K562 (cell line): ENCODE data around the gene ALDH5A1. TPM values are rescaled to one million over a fixed set of nuclear protein-coding genes. Genes with fewer than 3 reads are reported as not detected.

Experiments used
- ATAC-seq: fragments of 200-7000 bp; cut with Tn5 transposase; 3 replicates; pipeline ENCODE4 v1.9.1; 2020; ENCODE audit warnings: moderate library complexity
- BruUV-seq: library from RNA; stranded (reverse); fragments of 400-500 nt; replicated peaks from 2 replicates; lab custom pipeline; 2021; lab: Mats Ljungman, UMichigan
- CTCF ChIA-PET: fragments of 300-600 bp; formaldehyde crosslinking; extraction: SDS; loops from one replicate; lab custom pipeline; 2021; ENCODE audit warnings: low intra/inter-chr PET ratio; lab: Yijun Ruan, JAX
- POLR2A ChIA-PET: fragments of 300-600, 350-650 bp; sonication (Branson Sonifier 250); formaldehyde crosslinking; extraction: SDS; loops from one replicate; lab custom pipeline; 2021; ENCODE audit warnings: antibody characterized with exemption, inconsistent platforms; lab: Yijun Ruan, JAX
- DNase-seq, 4 experiments: peaks; one replicate each; pipeline versions ENCODE4 v3.0.0 to v3.0.0-alpha.2; 2011 to 2018; ENCODE audit warnings: low spot score in 3 of 4, mixed read lengths in 3 of 4; ENCODE audit errors: extremely low read depth in 1 of 4
- FAIRE-seq: peaks from 2 replicates; lab custom pipeline; 2011; peaks lifted over from hg19 to GRCh38; lab: Jason Lieb, UNC
- H2AFZ ChIP-seq: 2 replicates; pipeline ENCODE4 v1.6.0; 2011; ENCODE audit warnings: low read depth, low read length, control low read depth, inconsistent platforms
- H3K27ac ChIP-seq: fragments of 200-600 bp; 3 replicates; pipeline ENCODE4 v1.8.0; 2011; ENCODE audit warnings: low read depth, mild to moderate bottlenecking, control low read depth, inconsistent platforms, low read length, moderate library complexity, mixed read lengths; ENCODE audit errors: extremely low read depth
- H3K27me3 ChIP-seq, 2 experiments: fragments of 300-600 bp in 1 of 2; 2 replicates in 1 of 2; 3 replicates in 1 of 2; pipeline versions ENCODE4 v1.6.0 to v1.8.0; 2011; ENCODE audit warnings: inconsistent platforms in 2 of 2, low read length in 2 of 2, mild to moderate bottlenecking in 1 of 2, mixed read lengths in 1 of 2, moderate library complexity in 1 of 2; ENCODE audit not compliant: control insufficient read depth in 2 of 2, insufficient read depth in 2 of 2
- H3K36me3 ChIP-seq: fragments of 300-600 bp; 3 replicates; pipeline ENCODE4 v1.8.0; 2011; ENCODE audit warnings: mild to moderate bottlenecking, low read length, inconsistent platforms; ENCODE audit not compliant: control insufficient read depth, insufficient read depth
- H3K4me1 ChIP-seq, 2 experiments: fragments of 200-600 bp in 1 of 2; replicated peaks in 1 of 2; 2 replicates in 1 of 2; 3 replicates in 1 of 2; pipeline versions ENCODE4 v1.5.1 to v1.8.0; 2011; ENCODE audit warnings: inconsistent platforms in 2 of 2, low read length in 2 of 2, mild to moderate bottlenecking in 1 of 2, mixed read lengths in 1 of 2, moderate library complexity in 1 of 2; ENCODE audit not compliant: control insufficient read depth in 2 of 2, insufficient read depth in 2 of 2
- H3K4me2 ChIP-seq: 2 replicates; pipeline ENCODE4 v1.6.1; 2011; ENCODE audit warnings: low read length, control low read depth, inconsistent platforms, mixed read lengths; ENCODE audit not compliant: insufficient read depth
- H3K4me3 ChIP-seq: fragments of 200-600 bp; sonication (generic), shearing (Covaris generic); 2 replicates; pipeline ENCODE4 v1.5.1; 2016; ENCODE audit warnings: control low read depth, inconsistent platforms
- H3K79me2 ChIP-seq: fragments of 200-600 bp; 3 replicates; pipeline ENCODE4 v1.8.0; 2011; ENCODE audit warnings: low read length, inconsistent platforms; ENCODE audit not compliant: control insufficient read depth, insufficient read depth
- H3K9ac ChIP-seq, 2 experiments: 2 replicates each; pipeline versions ENCODE4 v1.6.0 to v1.6.1; 2011; ENCODE audit warnings: low read depth in 2 of 2, low read length in 2 of 2, control low read depth in 1 of 2, inconsistent platforms in 1 of 2, mild to moderate bottlenecking in 1 of 2, mixed read lengths in 1 of 2; ENCODE audit not compliant: insufficient read depth in 1 of 2
- H3K9me1 ChIP-seq: one replicate; pipeline ENCODE4 v1.6.0; 2011; ENCODE audit warnings: inconsistent platforms, mild to moderate bottlenecking, low read length, moderate library complexity; ENCODE audit not compliant: control insufficient read depth, insufficient read depth
- H3K9me3 ChIP-seq: replicated peaks from 2 replicates; pipeline ENCODE4 v1.5.1; 2011; ENCODE audit warnings: low read depth, low read length, inconsistent platforms; ENCODE audit not compliant: control insufficient read depth, insufficient read depth
- H4K20me1 ChIP-seq: replicated peaks from 2 replicates; pipeline ENCODE4 v1.6.1; 2011; ENCODE audit warnings: low read length, inconsistent platforms, mixed read lengths; ENCODE audit not compliant: control insufficient read depth, insufficient read depth
- CEBPG ChIP-seq, 3 experiments: fragments of 200-800 bp in 1 of 3; sonication (Bioruptor generic) in 1 of 3; sonication (generic) in 1 of 3; formaldehyde crosslinking in 1 of 3; IDR thresholded peaks in 2 of 3; conservative IDR thresholded peaks in 1 of 3; 2 replicates each; pipeline versions ENCODE4 v1.6.1 to v1.8.0; 2016 to 2022; ENCODE audit warnings: missing compliant biosample characterization in 2 of 3, missing genetic modification characterization in 2 of 3, mild to moderate bottlenecking in 1 of 3, missing genetic modification reagents in 1 of 3
- GATAD2B ChIP-seq: fragments of 450-650 bp; IDR thresholded peaks from 2 replicates; pipeline ENCODE4 v1.6.1; 2017; ENCODE audit warnings: mild to moderate bottlenecking, borderline replicate concordance
- IRF2 ChIP-seq: sonication (generic); formaldehyde crosslinking; IDR thresholded peaks from 2 replicates; pipeline ENCODE4 v1.8.1; 2022; ENCODE audit warnings: mild to moderate bottlenecking, missing genetic modification reagents
- YBX1 ChIP-seq: fragments of 450-650 bp; IDR thresholded peaks from 2 replicates; pipeline ENCODE4 v1.7.1; 2016; ENCODE audit warnings: mild to moderate bottlenecking
- ZNF140 ChIP-seq: fragments of 250-450 bp; sonication (Bioruptor Pico); IDR thresholded peaks from 2 replicates; pipeline ENCODE4 v1.8.0; 2021; ENCODE audit warnings: moderate library complexity, mild to moderate bottlenecking, inconsistent platforms
- ZNF232 ChIP-seq: sonication (generic); formaldehyde crosslinking; IDR thresholded peaks from 2 replicates; pipeline ENCODE4 v1.8.0; 2022; ENCODE audit warnings: mild to moderate bottlenecking, missing genetic modification reagents
- WGBS: fragments of 100-300 bp; shearing (Covaris generic); methylation state at CpG from one replicate; pipeline ENCODE4 v1.1.6; 2016; ENCODE audit warnings: low coverage, mixed read lengths; ENCODE audit not compliant: insufficient coverage; ENCODE audit errors: missing lambda C conversion rate; 5-methylcytosine and 5-hydroxymethylcytosine counted together
- in situ Hi-C: fragments of 300-500 bp; cut with MboI; formaldehyde crosslinking; loops from 4 replicates; pipeline ENCODE4 v1.15.0; 2018; ENCODE audit warnings: inconsistent platforms, mixed read lengths
- intact Hi-C: fragments of 100-400 bp; cut with micrococcal nuclease; formaldehyde crosslinking; loops from 2 replicates; pipeline ENCODE4 v1.14.2; 2022
- polyA plus RNA-seq, 8 experiments: library from polyadenylated mRNA; depleted of rRNA in 4 of 8; stranded (reverse) in 5 of 8; unstranded in 3 of 8; fragments of >200 nt; fragmentation: Nextera tagmentation in 2 of 8; fragmentation: Illumina TruSeq in 1 of 8; extraction: Ambion mirVana in 2 of 8; extraction: Trizol in 1 of 8; gene quantifications; 2 replicates each; pipeline versions ENCODE4 v1.2.1 to v1.2.3, GENCODE V29; 2011 to 2014; ENCODE audit warnings: inconsistent platforms in 1 of 8, missing spikeins in 1 of 8
- total RNA-seq, 7 experiments: library from RNA; depleted of rRNA in 6 of 7; stranded (reverse); fragments of >200 nt in 6 of 7; fragmentation: Illumina TruSeq in 2 of 7; extraction: Trizol in 2 of 7; gene quantifications; 2 replicates each; pipeline versions ENCODE4 v1.2.1 to v1.2.3, GENCODE V29; 2011 to 2021; ENCODE audit warnings: low replicate concordance in 1 of 7
- TF ChIP-seq, protein P1 (sequence below), 2 experiments: fragments of 450-650 bp; IDR thresholded peaks; 2 replicates each; pipeline ENCODE4 v1.6.1; 2016; ENCODE audit warnings: mild to moderate bottlenecking in 2 of 2, borderline replicate concordance in 1 of 2, low read depth in 1 of 2, moderate library complexity in 1 of 2
- TF ChIP-seq, protein P2 (sequence below): fragments of 450-650 bp; formaldehyde crosslinking; IDR thresholded peaks from 2 replicates; pipeline ENCODE4 v1.4.0; 2020; ENCODE audit warnings: mild to moderate bottlenecking, moderate library complexity
- TF ChIP-seq, protein P3 (sequence below): sonication (generic); formaldehyde crosslinking; IDR thresholded peaks from 2 replicates; pipeline ENCODE4 v1.9.0; 2022; ENCODE audit warnings: mild to moderate bottlenecking, missing genetic modification reagents

Gene ALDH5A1
- total and polyA plus RNA-seq, 9 of the 15 experiments (the other 6 are each of a cell fraction or from before 2014, with no cell fraction given), result 2.2 to 19.7 (median 9.5) TPM

DNA sequence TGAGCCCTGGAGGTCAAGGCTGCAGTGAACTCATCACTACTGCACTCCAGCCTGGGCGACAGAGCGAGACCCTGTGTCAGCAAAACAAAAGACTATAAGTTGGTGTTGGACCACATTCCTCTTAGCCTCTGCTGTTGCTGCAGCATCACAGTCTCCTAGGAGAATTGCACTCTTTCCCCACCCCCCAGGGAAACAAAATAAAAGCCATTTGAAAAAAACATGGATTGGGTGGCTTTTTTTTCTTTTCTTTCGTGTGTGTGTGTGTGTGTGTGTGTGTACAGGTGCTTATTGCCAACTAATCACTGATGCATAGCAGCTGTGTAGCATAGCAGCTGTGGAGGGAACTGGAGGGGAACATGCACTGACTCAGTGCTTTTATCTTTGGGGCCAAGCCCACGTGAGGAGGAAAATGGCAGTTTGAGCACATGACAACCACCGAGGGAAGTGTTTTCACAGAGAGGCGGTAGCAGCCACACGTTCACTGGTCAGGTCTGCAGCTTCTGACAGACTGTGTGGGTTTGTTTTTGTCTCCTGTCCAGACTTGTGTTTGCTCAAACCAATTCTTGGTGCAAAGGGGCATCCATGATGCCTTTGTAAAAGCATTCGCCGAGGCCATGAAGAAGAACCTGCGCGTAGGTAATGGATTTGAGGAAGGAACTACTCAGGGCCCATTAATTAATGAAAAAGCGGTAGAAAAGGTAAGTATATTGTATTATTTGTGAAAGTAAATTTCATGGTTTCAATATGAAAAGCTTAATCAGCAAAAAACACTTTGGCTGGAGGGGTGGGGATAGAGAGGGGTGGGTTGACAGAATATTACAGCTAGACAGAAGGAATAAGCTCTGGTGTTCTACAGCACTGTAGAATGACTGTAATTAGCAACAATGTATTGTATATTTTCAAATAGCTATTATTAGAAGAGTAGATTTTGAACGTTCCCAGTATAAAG is 27.7 kb downstream of the ALDH5A1 start:
- intact Hi-C loops, result loop anchor here (5.0 kb wide), 1 partner anchor 470 kb away; no protein-coding TSS in a partner anchor
- ATAC-seq (peak; percentile 49), DNase-seq (peak in 2 of 4 experiments; percentile 38 to 68), FAIRE-seq (no peak)
- no peaks in the 10 kb centered on the region for H3K27me3 ChIP-seq
- H2AFZ ChIP-seq, result peak overlapping the region; percentile 88
- H3K4me2 ChIP-seq, result peak overlapping the region; percentile 44; the same call in 1 of the 2 replicates
- ChIA-PET POLR2A (interaction anchor here (0.8 to 2.9 kb wide), 5 partner anchors 14 to 253 kb away, joined by 3 to 9 read pairs (median 4); partner anchors contain the start of gene ALDH5A1), CTCF (no interaction called here)
- no peak overlapping the region; a peak in 1 of 4 replicates for H3K9ac ChIP-seq
- peaks cover 4 to 8% of the 10 kb centered on the region in 2 experiments; a peak in 4 of 5 replicates for H3K4me1 ChIP-seq
- WGBS, result 56% methylated on average over 12 of the region's 13 CpGs
- no peak overlapping the region for H3K4me3 ChIP-seq
- H3K36me3 ChIP-seq, result no peaks in the 10 kb centered on the region
- no peaks in the 10 kb centered on the region for H3K79me2 ChIP-seq
- H3K9me1 ChIP-seq, result no peaks in the 10 kb centered on the region
- H3K27ac ChIP-seq, result peak overlapping the region; percentile 59; the same call in 1 of the 3 replicates
- BruUV-seq, result no TSS peak
- in situ Hi-C loops, result no loop called here
- no peaks in the 10 kb centered on the region for H4K20me1 ChIP-seq
- H3K9me3 ChIP-seq, result no peaks in the 10 kb centered on the region
- no peak for TF ChIP-seq GATAD2B
- TF ChIP-seq, protein P1, sequence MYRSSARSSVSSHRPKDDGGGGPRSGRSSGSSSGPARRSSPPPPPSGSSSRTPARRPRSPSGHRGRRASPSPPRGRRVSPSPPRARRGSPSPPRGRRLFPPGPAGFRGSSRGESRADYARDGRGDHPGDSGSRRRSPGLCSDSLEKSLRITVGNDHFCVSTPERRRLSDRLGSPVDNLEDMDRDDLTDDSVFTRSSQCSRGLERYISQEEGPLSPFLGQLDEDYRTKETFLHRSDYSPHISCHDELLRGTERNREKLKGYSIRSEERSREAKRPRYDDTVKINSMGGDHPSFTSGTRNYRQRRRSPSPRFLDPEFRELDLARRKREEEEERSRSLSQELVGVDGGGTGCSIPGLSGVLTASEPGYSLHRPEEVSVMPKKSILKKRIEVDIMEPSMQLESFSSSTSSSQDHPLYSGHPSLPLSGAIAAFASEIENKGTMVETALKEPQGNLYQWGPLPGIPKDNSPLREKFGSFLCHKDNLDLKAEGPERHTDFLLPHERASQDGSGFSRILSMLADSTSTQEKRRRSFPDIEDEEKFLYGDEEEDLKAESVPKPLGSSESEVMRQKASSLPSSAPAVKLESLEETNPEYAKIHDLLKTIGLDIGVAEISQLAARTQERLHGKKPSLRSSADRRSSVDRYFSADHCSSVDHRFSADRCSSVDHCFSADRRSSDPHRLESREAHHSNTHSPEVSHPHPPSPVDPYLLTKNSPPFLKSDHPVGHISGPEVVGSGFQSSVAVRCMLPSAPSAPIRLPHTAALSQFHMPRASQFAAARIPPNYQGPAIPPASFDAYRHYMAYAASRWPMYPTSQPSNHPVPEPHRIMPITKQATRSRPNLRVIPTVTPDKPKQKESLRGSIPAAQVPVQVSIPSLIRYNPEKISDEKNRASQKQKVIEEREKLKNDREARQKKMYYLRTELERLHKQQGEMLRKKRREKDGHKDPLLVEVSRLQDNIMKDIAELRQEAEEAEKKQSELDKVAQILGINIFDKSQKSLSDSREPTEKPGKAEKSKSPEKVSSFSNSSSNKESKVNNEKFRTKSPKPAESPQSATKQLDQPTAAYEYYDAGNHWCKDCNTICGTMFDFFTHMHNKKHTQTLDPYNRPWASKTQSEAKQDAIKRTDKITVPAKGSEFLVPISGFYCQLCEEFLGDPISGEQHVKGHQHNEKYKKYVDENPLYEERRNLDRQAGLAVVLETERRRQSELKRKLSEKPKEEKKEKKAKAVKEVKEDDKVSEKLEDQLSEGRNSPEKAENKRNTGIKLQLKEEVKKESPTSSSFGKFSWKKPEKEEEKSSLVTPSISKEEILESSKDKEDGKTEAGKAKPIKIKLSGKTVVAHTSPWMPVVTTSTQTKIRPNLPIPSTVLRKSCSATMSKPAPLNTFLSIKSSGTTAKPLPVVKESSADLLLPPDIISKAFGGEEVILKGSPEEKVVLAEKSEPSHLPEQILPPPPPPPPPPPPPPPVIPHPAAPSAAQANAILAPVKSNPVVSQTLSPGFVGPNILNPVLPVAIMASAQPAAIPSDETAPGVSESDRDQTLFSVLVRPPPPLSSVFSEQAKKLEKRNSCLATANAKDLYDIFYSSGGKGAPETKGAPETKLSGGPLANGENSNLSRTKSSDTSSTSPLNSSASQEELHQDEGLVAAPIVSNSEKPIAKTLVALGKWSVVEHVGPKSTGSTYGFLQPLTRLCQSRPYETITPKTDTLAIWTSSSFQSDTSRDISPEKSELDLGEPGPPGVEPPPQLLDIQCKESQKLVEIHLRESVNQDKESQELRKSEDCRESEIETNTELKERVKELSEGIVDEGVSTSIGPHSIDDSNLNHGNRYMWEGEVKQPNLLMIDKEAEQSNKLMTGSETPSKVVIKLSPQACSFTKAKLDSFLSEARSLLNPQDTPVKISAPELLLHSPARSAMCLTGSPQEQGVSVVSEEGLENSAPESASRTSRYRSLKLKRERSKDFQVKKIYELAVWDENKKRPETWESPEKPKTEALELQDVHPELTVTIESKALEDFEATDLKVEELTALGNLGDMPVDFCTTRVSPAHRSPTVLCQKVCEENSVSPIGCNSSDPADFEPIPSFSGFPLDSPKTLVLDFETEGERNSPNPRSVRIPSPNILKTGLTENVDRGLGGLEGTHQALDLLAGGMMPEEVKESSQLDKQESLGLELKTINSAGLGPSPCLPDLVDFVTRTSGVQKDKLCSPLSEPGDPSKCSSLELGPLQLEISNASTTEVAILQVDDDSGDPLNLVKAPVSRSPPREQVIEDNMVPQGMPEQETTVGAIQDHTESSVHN (IDR thresholded peaks at IDR 0.05; ENCODE audit: borderline replicate concordance in 1 of 2, low read depth in 1 of 2), result no peak
- TF ChIP-seq ZNF232 (CRISPR knock-in tag), result no peak
- TF ChIP-seq, protein P2, sequence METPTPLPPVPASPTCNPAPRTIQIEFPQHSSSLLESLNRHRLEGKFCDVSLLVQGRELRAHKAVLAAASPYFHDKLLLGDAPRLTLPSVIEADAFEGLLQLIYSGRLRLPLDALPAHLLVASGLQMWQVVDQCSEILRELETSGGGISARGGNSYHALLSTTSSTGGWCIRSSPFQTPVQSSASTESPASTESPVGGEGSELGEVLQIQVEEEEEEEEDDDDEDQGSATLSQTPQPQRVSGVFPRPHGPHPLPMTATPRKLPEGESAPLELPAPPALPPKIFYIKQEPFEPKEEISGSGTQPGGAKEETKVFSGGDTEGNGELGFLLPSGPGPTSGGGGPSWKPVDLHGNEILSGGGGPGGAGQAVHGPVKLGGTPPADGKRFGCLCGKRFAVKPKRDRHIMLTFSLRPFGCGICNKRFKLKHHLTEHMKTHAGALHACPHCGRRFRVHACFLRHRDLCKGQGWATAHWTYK (CRISPR knock-in tag), result peak; percentile 91
- TF ChIP-seq CEBPG (CRISPR knock-in tag; IDR thresholded peaks at IDR 0.05), result no peak
- no peak for TF ChIP-seq CEBPG (tag; conservative IDR thresholded peaks at IDR 0.05 in 1 of 2, IDR thresholded peaks at IDR 0.05 in 1 of 2)
- no peak for TF ChIP-seq ZNF140 (CRISPR knock-in tag)
- no peak for TF ChIP-seq IRF2 (CRISPR knock-in tag)
- TF ChIP-seq YBX1, result no peak
- TF ChIP-seq, protein P3, sequence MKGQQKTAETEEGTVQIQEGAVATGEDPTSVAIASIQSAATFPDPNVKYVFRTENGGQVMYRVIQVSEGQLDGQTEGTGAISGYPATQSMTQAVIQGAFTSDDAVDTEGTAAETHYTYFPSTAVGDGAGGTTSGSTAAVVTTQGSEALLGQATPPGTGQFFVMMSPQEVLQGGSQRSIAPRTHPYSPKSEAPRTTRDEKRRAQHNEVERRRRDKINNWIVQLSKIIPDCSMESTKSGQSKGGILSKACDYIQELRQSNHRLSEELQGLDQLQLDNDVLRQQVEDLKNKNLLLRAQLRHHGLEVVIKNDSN (CRISPR knock-in tag), result peak; percentile 85
